H1 (cell line): ENCODE results near the gene PTPRD. TPM values are rescaled to one million over a fixed set of nuclear protein-coding genes. Genes with fewer than 3 reads are reported as not detected.

Experiments
- CTCF ChIA-PET: fragments of 300-600 bp; sonication (Branson Sonifier 250); formaldehyde crosslinking; loops from one replicate; lab custom pipeline; 2021; ENCODE audit not compliant: partially characterized antibody; lab: Charles Lee
- POLR2A ChIA-PET: fragments of 300-600 bp; sonication (Branson Sonifier 250); formaldehyde crosslinking; loops from one replicate; lab custom pipeline; 2021; ENCODE audit warnings: inconsistent platforms; ENCODE audit not compliant: partially characterized antibody; lab: Charles Lee
- DNase-seq, 2 experiments: peaks; one replicate each; pipeline versions ENCODE4 v3.0.0 to v3.0.0-alpha.2; 2010 to 2022; ENCODE audit warnings: low spot score in 2 of 2, low read depth in 1 of 2, mixed read lengths in 1 of 2
- FAIRE-seq: peaks from 2 replicates; lab custom pipeline; 2011; peaks lifted over from hg19 to GRCh38; lab: Jason Lieb, UNC
- H2AFZ ChIP-seq: 2 replicates; pipeline ENCODE4 v1.8.1; 2012; ENCODE audit warnings: low read length, inconsistent platforms
- H2AK5ac ChIP-seq: 2 replicates; pipeline ENCODE4 v1.6.1; 2013; ENCODE audit warnings: low read depth, low read length
- H2BK120ac ChIP-seq: replicated peaks from 2 replicates; pipeline ENCODE3; 2013; ENCODE audit warnings: low read depth, low read length, inconsistent platforms
- H2BK12ac ChIP-seq: 2 replicates; pipeline ENCODE4 v1.6.1; 2013; ENCODE audit warnings: low read depth, low read length
- H2BK15ac ChIP-seq: 2 replicates; pipeline ENCODE4 v1.6.1; 2013; ENCODE audit warnings: low read length
- H2BK20ac ChIP-seq: 2 replicates; pipeline ENCODE4 v1.6.1; 2013; ENCODE audit warnings: low read length
- H2BK5ac ChIP-seq: 2 replicates; pipeline ENCODE4 v1.6.1; 2013; ENCODE audit warnings: low read depth, low read length
- H3K14ac ChIP-seq: 2 replicates; pipeline ENCODE4 v1.6.1; 2013; ENCODE audit warnings: inconsistent platforms; ENCODE audit not compliant: insufficient read length
- H3K18ac ChIP-seq: 2 replicates; pipeline ENCODE4 v1.6.1; 2013; ENCODE audit warnings: low read length; ENCODE audit errors: extremely low read depth
- H3K23ac ChIP-seq: 2 replicates; pipeline ENCODE4 v1.6.1; 2013; ENCODE audit warnings: inconsistent platforms; ENCODE audit not compliant: insufficient read length
- H3K23me2 ChIP-seq: 2 replicates; pipeline ENCODE4 v1.6.1; 2013; ENCODE audit warnings: low read depth, low read length
- H3K27ac ChIP-seq: 2 replicates; pipeline ENCODE4 v1.6.1; 2011; ENCODE audit warnings: low read depth, low read length, inconsistent platforms
- H3K27me3 ChIP-seq, 4 experiments: replicated peaks in 1 of 4; 1 replicate in 1 of 4; 2 replicates in 3 of 4; pipeline versions ENCODE4 v1.6.1 to v1.8.1; 2011 to 2013; ENCODE audit warnings: low read length in 3 of 4, mild to moderate bottlenecking in 3 of 4, inconsistent platforms in 2 of 4, mixed read lengths in 2 of 4, moderate library complexity in 1 of 4; ENCODE audit not compliant: control insufficient read depth in 3 of 4, insufficient read depth in 3 of 4; ENCODE audit errors: extremely low read depth in 1 of 4
- H3K36me3 ChIP-seq, 4 experiments: 2 replicates each; pipeline versions ENCODE4 v1.6.1 to v1.8.1; 2011 to 2013; ENCODE audit warnings: mild to moderate bottlenecking in 4 of 4, low read length in 3 of 4, moderate library complexity in 2 of 4, control low read depth in 1 of 4, inconsistent platforms in 1 of 4; ENCODE audit not compliant: insufficient read depth in 4 of 4, control insufficient read depth in 2 of 4
- H3K4ac ChIP-seq: replicated peaks from 2 replicates; pipeline ENCODE3; 2013; ENCODE audit warnings: low read length, low read depth, mixed read lengths, inconsistent platforms; ENCODE audit not compliant: insufficient read length
- H3K4me1 ChIP-seq, 4 experiments: replicated peaks in 1 of 4; 1 replicate in 1 of 4; 2 replicates in 3 of 4; pipeline versions ENCODE4 v1.6.1 to v1.8.1; 2011 to 2013; ENCODE audit warnings: low read length in 3 of 4, inconsistent platforms in 2 of 4, mixed read lengths in 1 of 4; ENCODE audit not compliant: insufficient read depth in 4 of 4, control insufficient read depth in 3 of 4
- H3K4me2 ChIP-seq, 2 experiments: 2 replicates each; pipeline versions ENCODE4 v1.6.1 to v1.8.1; 2011 to 2013; ENCODE audit warnings: low read depth in 2 of 2, low read length in 2 of 2, control low read depth in 1 of 2, inconsistent platforms in 1 of 2, mild to moderate bottlenecking in 1 of 2; ENCODE audit not compliant: insufficient read depth in 1 of 2
- H3K4me3 ChIP-seq, 4 experiments: fragments of 200-600, 300-600 bp in 1 of 4; sonication (generic), shearing (Covaris generic), sonication (Bioruptor Twin) in 1 of 4; 2 replicates each; pipeline versions ENCODE4 v1.5.1 to v1.8.1; 2011 to 2016; ENCODE audit warnings: low read length in 4 of 4, low read depth in 3 of 4, control low read depth in 2 of 4, inconsistent platforms in 2 of 4, mild to moderate bottlenecking in 2 of 4, mixed read lengths in 1 of 4, moderate library complexity in 1 of 4; ENCODE audit not compliant: insufficient read depth in 2 of 4; ENCODE audit errors: extremely low read depth in 1 of 4
- H3K56ac ChIP-seq: replicated peaks from 2 replicates; pipeline ENCODE3; 2013; ENCODE audit warnings: low read depth, mild to moderate bottlenecking, mixed read lengths, low read length, inconsistent platforms; ENCODE audit not compliant: insufficient read length
- H3K79me1 ChIP-seq: 2 replicates; pipeline ENCODE4 v1.6.1; 2013; ENCODE audit warnings: low read depth, low read length, control low read depth
- H3K79me2 ChIP-seq, 2 experiments: 2 replicates each; pipeline versions ENCODE4 v1.6.1 to v1.8.1; 2012 to 2013; ENCODE audit warnings: low read length in 2 of 2, mild to moderate bottlenecking in 2 of 2, inconsistent platforms in 1 of 2; ENCODE audit not compliant: insufficient read depth in 2 of 2, control insufficient read depth in 1 of 2
- H3K9ac ChIP-seq, 4 experiments: replicated peaks in 1 of 4; 1 replicate in 1 of 4; 2 replicates in 3 of 4; pipeline versions ENCODE4 v1.6.1 to v1.8.1; 2011 to 2013; ENCODE audit warnings: low read depth in 3 of 4, low read length in 3 of 4, control low read depth in 2 of 4, mild to moderate bottlenecking in 2 of 4, moderate library complexity in 2 of 4, inconsistent platforms in 1 of 4; ENCODE audit errors: extremely low read depth in 1 of 4
- H3K9me3 ChIP-seq, 2 experiments: 2 replicates each; pipeline versions ENCODE4 v1.6.1 to v1.8.1; 2012 to 2013; ENCODE audit warnings: mild to moderate bottlenecking in 2 of 2, moderate library complexity in 2 of 2, control low read depth in 1 of 2, inconsistent platforms in 1 of 2, low read depth in 1 of 2, low read length in 1 of 2, mixed read lengths in 1 of 2; ENCODE audit not compliant: insufficient read depth in 2 of 2
- H4K20me1 ChIP-seq, 2 experiments: replicated peaks in 1 of 2; 2 replicates each; pipeline versions ENCODE3 to v1.8.1; 2011 to 2013; ENCODE audit warnings: inconsistent platforms in 2 of 2, low read length in 2 of 2, mild to moderate bottlenecking in 1 of 2; ENCODE audit not compliant: insufficient read depth in 2 of 2, control insufficient read depth in 1 of 2
- H4K5ac ChIP-seq: 2 replicates; pipeline ENCODE4 v1.6.1; 2013; ENCODE audit warnings: low read length, low read depth, mixed read lengths, inconsistent platforms; ENCODE audit not compliant: insufficient read length
- H4K8ac ChIP-seq: 2 replicates; pipeline ENCODE4 v1.8.0; 2013; ENCODE audit warnings: mild to moderate bottlenecking, moderate library complexity, low read length, inconsistent platforms; ENCODE audit not compliant: insufficient read depth; ENCODE audit errors: extremely low read depth
- H4K91ac ChIP-seq: replicated peaks from 2 replicates; pipeline ENCODE3; 2013; ENCODE audit warnings: low read length, mixed read lengths, inconsistent platforms; ENCODE audit not compliant: insufficient read length
- EGR1 ChIP-seq: IDR thresholded peaks from 2 replicates; pipeline ENCODE4 v1.6.1; 2011; ENCODE audit warnings: low read depth, low read length, borderline replicate concordance
- FOSL1 ChIP-seq: IDR thresholded peaks from 2 replicates; pipeline ENCODE4 v1.6.1; 2011; ENCODE audit warnings: mild to moderate bottlenecking, low read depth, low read length, moderate library complexity; ENCODE audit not compliant: insufficient read depth
- POLR2A ChIP-seq, 2 experiments: IDR thresholded peaks; 1 replicate in 1 of 2; 2 replicates in 1 of 2; pipeline ENCODE4 v1.6.1; 2011; ENCODE audit warnings: low read depth in 2 of 2, low read length in 2 of 2, mild to moderate bottlenecking in 2 of 2; ENCODE audit errors: control extremely low read depth in 1 of 2
- SIN3A ChIP-seq, 2 experiments: IDR thresholded peaks in 1 of 2; conservative IDR thresholded peaks in 1 of 2; 2 replicates each; pipeline ENCODE4 v1.6.1; 2011 to 2012; ENCODE audit warnings: low read length in 2 of 2, improper control_type of control experiment in 1 of 2, low read depth in 1 of 2, mild to moderate bottlenecking in 1 of 2
- SP4 ChIP-seq: IDR thresholded peaks from 2 replicates; pipeline ENCODE4 v1.6.1; 2012; ENCODE audit warnings: low read length, inconsistent platforms
- SRF ChIP-seq: IDR thresholded peaks from 2 replicates; pipeline ENCODE4 v1.6.1; 2011; ENCODE audit warnings: mild to moderate bottlenecking, low read depth, low read length, moderate library complexity
- TAF1 ChIP-seq: IDR thresholded peaks from 2 replicates; pipeline ENCODE4 v1.6.1; 2011; ENCODE audit warnings: mild to moderate bottlenecking, low read depth, low read length
- WGBS, 2 experiments: shearing (Covaris generic) in 1 of 2; methylation state at CpG; one replicate each; pipeline versions ENCODE4 v1.1.6 to v1.1.7; 2013 to 2015; ENCODE audit warnings: low lambda C conversion rate in 2 of 2, mixed read lengths in 2 of 2, inconsistent platforms in 1 of 2, low coverage in 1 of 2, missing lambda C conversion rate in 1 of 2; ENCODE audit not compliant: insufficient replicate concordance in 2 of 2, insufficient coverage in 1 of 2, insufficient read length in 1 of 2; ENCODE audit errors: extremely low coverage in 1 of 2, missing lambda C conversion rate in 1 of 2; 5-methylcytosine and 5-hydroxymethylcytosine counted together
- polyA plus RNA-seq, 7 experiments: library from polyadenylated mRNA; depleted of rRNA in 3 of 7; stranded (reverse) in 5 of 7; unstranded in 2 of 7; fragments of >200 nt in 5 of 7; fragments of 200-250 nt in 2 of 7; gene quantifications; 1 replicate in 5 of 7; 2 replicates in 1 of 7; 4 replicates in 1 of 7; pipeline versions ENCODE4 v1.2.1 to v1.2.3, GENCODE V29; 2011 to 2013; ENCODE audit warnings: missing spikeins in 2 of 7, mixed read lengths in 2 of 7
- total RNA-seq: library from RNA; stranded (reverse); fragmentation: NEBNext Ultra II Directional; extraction: Animal tissue kit (Norgen Biotek cat#: 25700); gene quantifications from 2 replicates; pipeline ENCODE4 v1.2.1, GENCODE V29; 2021

The PTPRD gene
- total and polyA plus RNA-seq, 2 of the 8 experiments (the other 6 are each of a cell fraction or from before 2014, with no cell fraction given), result 17.2 to 77.0 TPM

- Histone ChIP-seq H3K27me3 (no peaks in the 10 kb centered on the region), H3K79me2 (no peaks in the 10 kb centered on the region)
- TF ChIP-seq SP4 (no peak), EGR1 (no peak), FOSL1 (no peak), TAF1 (no peak), SIN3A (conservative IDR thresholded peaks at IDR 0.05 in 1 of 2, IDR thresholded peaks at IDR 0.05 in 1 of 2; ENCODE audit: low read depth in 1 of 2, low read length in 2 of 2) (no peak), POLR2A (IDR thresholded peaks at IDR 0.05; ENCODE audit: control extremely low read depth in 1 of 2, low read depth in 2 of 2, low read length in 2 of 2) (no peak), SRF (no peak)
- TF ChIP-seq, all 59 proteins: peak for 0
- no peak overlapping the region for H3K56ac ChIP-seq
- H4K20me1 ChIP-seq, result no peaks in the 10 kb centered on the region
- FAIRE-seq (no peak), DNase-seq (no peak)
- no peak overlapping the region for H3K9ac ChIP-seq
- ChIA-PET CTCF (interaction anchor here (1.0 to 1.8 kb wide), 2 partner anchors 9 to 13 kb away, joined by 3 to 5 read pairs; no protein-coding TSS in a partner anchor), POLR2A (no interaction called here)
- H3K36me3 ChIP-seq, result no peaks in the 10 kb centered on the region
- no peak overlapping the region for H4K8ac ChIP-seq
- H3K4me1 ChIP-seq, result no peaks in the 10 kb centered on the region
- H2BK120ac ChIP-seq, result no peak overlapping the region
- H3K14ac ChIP-seq, result no peak overlapping the region
- no peak overlapping the region for H3K27ac ChIP-seq
- H2BK5ac ChIP-seq, result no peak overlapping the region
- H4K5ac ChIP-seq, result no peak overlapping the region
- no peaks in the 10 kb centered on the region for H3K79me1 ChIP-seq
- no peak overlapping the region for H3K23ac ChIP-seq
- H4K91ac ChIP-seq, result no peak overlapping the region
- no peak overlapping the region for H2AK5ac ChIP-seq
- H3K4me3 ChIP-seq, result no peak overlapping the region
- no peak overlapping the region for H2BK20ac ChIP-seq
- no peak overlapping the region for H2BK12ac ChIP-seq
- H3K18ac ChIP-seq, result no peak overlapping the region
- H3K9me3 ChIP-seq, result no peaks in the 10 kb centered on the region
- H3K4ac ChIP-seq, result no peak overlapping the region
- no peak overlapping the region for H2BK15ac ChIP-seq
- no peak overlapping the region for H2AFZ ChIP-seq
- no peaks in the 10 kb centered on the region for H3K23me2 ChIP-seq
- H3K4me2 ChIP-seq, result no peak overlapping the region
- 92% methylated on average over 4 of the region's 4 CpGs; no CpG with 5 or more reads in 1 of the 2 experiments for WGBS, 2 experiments
Observed at GRCh38 chr9:10488937-10489336, 123.9 kb downstream of the PTPRD start.
